GM12878 (cell line): ENCODE measurements around the gene CLEC16A. TPM values are rescaled to one million over a fixed set of nuclear protein-coding genes. Genes with fewer than 3 reads are reported as not detected.

Source experiments
- ATAC-seq: fragments of 200-7000 bp; cut with Tn5 transposase; 3 replicates; pipeline ENCODE4 v1.9.1; 2020; ENCODE audit warnings: mild to moderate bottlenecking, moderate library complexity
- BruUV-seq: library from RNA; stranded (reverse); fragments of 400-500 nt; replicated peaks from 2 replicates; lab custom pipeline; 2021; lab: Mats Ljungman, UMichigan
- CTCF ChIA-PET: fragments of 300-600 bp; sonication (Branson Sonifier 250); formaldehyde crosslinking; extraction: SDS; loops from one replicate; lab custom pipeline; 2021; ENCODE audit warnings: inconsistent platforms; lab: Yijun Ruan, JAX
- POLR2A ChIA-PET: fragments of 350-600 bp; formaldehyde crosslinking; extraction: SDS; loops from one replicate; lab custom pipeline; 2021; ENCODE audit warnings: inconsistent platforms; lab: Charles Lee
- RAD21 ChIA-PET: fragments of 300-600 bp; sonication (Branson Sonifier 250); formaldehyde crosslinking; loops from one replicate; lab custom pipeline; 2023; ENCODE audit warnings: antibody characterized with exemption; ENCODE audit not compliant: unreplicated experiment; lab: Charles Lee
- SMC1A ChIA-PET: fragments of 300-600 bp; sonication (Branson Sonifier 250); formaldehyde crosslinking; loops from one replicate; lab custom pipeline; 2023; ENCODE audit not compliant: unreplicated experiment, uncharacterized antibody; lab: Charles Lee
- DNase-seq: peaks from one replicate; pipeline ENCODE4 v3.0.0-alpha.2; 2011; ENCODE audit warnings: low read depth, low spot score
- FAIRE-seq: peaks from 3 replicates; lab custom pipeline; 2011; peaks lifted over from hg19 to GRCh38; lab: Jason Lieb, UNC
- H2AFZ ChIP-seq: 2 replicates; pipeline ENCODE4 v1.6.0; 2011; ENCODE audit warnings: low read depth, low read length, control low read depth; ENCODE audit not compliant: control insufficient read depth
- H3K27ac ChIP-seq: 2 replicates; pipeline ENCODE4 v1.5.1; 2011; ENCODE audit warnings: control low read depth; ENCODE audit not compliant: control insufficient read depth, insufficient read depth
- H3K27me3 ChIP-seq, 2 experiments: replicated peaks in 1 of 2; 2 replicates each; pipeline versions ENCODE4 v1.6.0 to v1.6.1; 2011; ENCODE audit warnings: low read length in 1 of 2; ENCODE audit not compliant: control insufficient read depth in 2 of 2, insufficient read depth in 2 of 2
- H3K36me3 ChIP-seq, 2 experiments: 2 replicates each; pipeline ENCODE4 v1.5.1; 2011; ENCODE audit warnings: low read length in 1 of 2; ENCODE audit not compliant: control insufficient read depth in 2 of 2, insufficient read depth in 2 of 2
- H3K4me1 ChIP-seq: 2 replicates; pipeline ENCODE4 v1.6.1; 2011; ENCODE audit warnings: mild to moderate bottlenecking, low read length, moderate library complexity, mixed read lengths; ENCODE audit not compliant: control insufficient read depth, insufficient read depth
- H3K4me2 ChIP-seq: 2 replicates; pipeline ENCODE4 v1.6.0; 2011; ENCODE audit warnings: control low read depth; ENCODE audit not compliant: control insufficient read depth, insufficient read depth
- H3K4me3 ChIP-seq: fragments of 200-600 bp; sonication (generic); 2 replicates; pipeline ENCODE4 v1.5.1; 2016
- H3K79me2 ChIP-seq: 2 replicates; pipeline ENCODE4 v1.6.0; 2011; ENCODE audit warnings: low read length; ENCODE audit not compliant: control insufficient read depth, insufficient read depth
- H3K9ac ChIP-seq: 2 replicates; pipeline ENCODE4 v1.8.0; 2011; ENCODE audit warnings: low read length, control low read depth, mixed read lengths; ENCODE audit not compliant: control insufficient read depth, insufficient read depth
- H3K9me3 ChIP-seq: replicated peaks from 3 replicates; pipeline ENCODE4 v1.5.1; 2011; ENCODE audit warnings: mild to moderate bottlenecking, low read length; ENCODE audit not compliant: control insufficient read depth, insufficient read depth
- H4K20me1 ChIP-seq: 2 replicates; pipeline ENCODE4 v1.6.0; 2011; ENCODE audit not compliant: control insufficient read depth, insufficient read depth
- ATF7 ChIP-seq: fragments of 450-650 bp; IDR thresholded peaks from 2 replicates; pipeline ENCODE4 v1.6.1; 2016; ENCODE audit warnings: low read depth, mild to moderate bottlenecking
- BACH1 ChIP-seq: fragments of 450-650 bp; IDR thresholded peaks from 2 replicates; pipeline ENCODE4 v1.6.1; 2017; ENCODE audit warnings: mild to moderate bottlenecking, borderline replicate concordance
- BCL11A ChIP-seq: IDR thresholded peaks from 2 replicates; pipeline ENCODE4 v1.6.1; 2011; ENCODE audit warnings: low read depth, low read length
- CTCF ChIP-seq, 3 experiments: IDR thresholded peaks in 2 of 3; conservative IDR thresholded peaks in 1 of 3; 2 replicates each; pipeline ENCODE4 v1.5.1; 2011; ENCODE audit warnings: low read depth in 3 of 3, low read length in 3 of 3, mild to moderate bottlenecking in 3 of 3, control low read depth in 2 of 3, moderate library complexity in 2 of 3, inconsistent platforms in 1 of 3, mixed read lengths in 1 of 3; ENCODE audit not compliant: control insufficient read depth in 2 of 3, insufficient read depth in 1 of 3; ENCODE audit errors: extremely low read depth in 1 of 3
- EED ChIP-seq: sonication (generic); IDR thresholded peaks from 2 replicates; pipeline ENCODE4 v1.6.1; 2016; ENCODE audit warnings: antibody characterized with exemption, low read depth
- EZH2 ChIP-seq: IDR thresholded peaks from 2 replicates; pipeline ENCODE4 v1.6.1; 2012; ENCODE audit warnings: low read depth, mild to moderate bottlenecking, control low read depth, inconsistent platforms, low read length, borderline replicate concordance; ENCODE audit not compliant: control insufficient read depth
- IRF5 ChIP-seq: fragments of 450-650 bp; IDR thresholded peaks from 2 replicates; pipeline ENCODE4 v1.6.1; 2017; ENCODE audit warnings: borderline replicate concordance
- NR2C1 ChIP-seq: fragments of 450-650 bp; IDR thresholded peaks from 2 replicates; pipeline ENCODE4 v1.6.1; 2017; ENCODE audit warnings: antibody characterized with exemption, mild to moderate bottlenecking, moderate library complexity
- PML ChIP-seq: IDR thresholded peaks from 2 replicates; pipeline ENCODE4 v1.6.1; 2012; ENCODE audit warnings: low read length, inconsistent platforms
- SIX5 ChIP-seq: IDR thresholded peaks from 2 replicates; pipeline ENCODE4 v1.6.1; 2011; ENCODE audit warnings: mild to moderate bottlenecking, low read depth, low read length, moderate library complexity; ENCODE audit not compliant: severe bottlenecking
- SMAD5 ChIP-seq: IDR thresholded peaks from 2 replicates; pipeline ENCODE4 v1.6.1; 2016; ENCODE audit warnings: antibody characterized with exemption, low read depth
- SREBF1 ChIP-seq: IDR thresholded peaks from 2 replicates; pipeline ENCODE4 v1.6.1; 2012; ENCODE audit warnings: mild to moderate bottlenecking, low read length
- YBX1 ChIP-seq: fragments of 450-650 bp; IDR thresholded peaks from 2 replicates; pipeline ENCODE4 v1.6.1; 2016; ENCODE audit warnings: antibody characterized with exemption
- WGBS: methylation state at CpG from one replicate; pipeline ENCODE4 v1.1.6; 2016; ENCODE audit warnings: low lambda C conversion rate; ENCODE audit not compliant: insufficient replicate concordance, insufficient coverage; ENCODE audit errors: missing lambda C conversion rate; 5-methylcytosine and 5-hydroxymethylcytosine counted together
- in situ Hi-C: fragments of 300-500 bp; cut with MboI; formaldehyde crosslinking; loops from 9 replicates; pipeline ENCODE4 v1.14.3; 2018; ENCODE audit warnings: mixed read lengths
- intact Hi-C: fragments of 100-400 bp; cut with micrococcal nuclease; formaldehyde crosslinking; loops from one replicate; pipeline ENCODE4 v1.14.2; 2022; ENCODE audit not compliant: unreplicated experiment
- polyA plus RNA-seq, 11 experiments: library from polyadenylated mRNA; depleted of rRNA in 4 of 11; unstranded in 6 of 11; stranded (reverse) in 5 of 11; fragments of >200 nt; fragmentation: Nextera tagmentation in 4 of 11; fragmentation: Illumina TruSeq in 1 of 11; extraction: Ambion mirVana in 4 of 11; extraction: Trizol in 1 of 11; gene quantifications; 1 replicate in 1 of 11; 2 replicates in 10 of 11; pipeline versions ENCODE4 v1.2.1 to v1.2.3, GENCODE V29; 2011 to 2016; ENCODE audit warnings: inconsistent platforms in 2 of 11, missing spikeins in 2 of 11, low read depth in 1 of 11
- total RNA-seq, 4 experiments: library from RNA; depleted of rRNA in 3 of 4; stranded (reverse); fragments of >200 nt in 3 of 4; fragmentation: Illumina TruSeq in 1 of 4; extraction: Trizol in 1 of 4; gene quantifications; 2 replicates each; pipeline versions ENCODE4 v1.2.1 to v1.2.3, GENCODE V29; 2013 to 2021
- TF ChIP-seq, protein P1 (sequence below): fragments of 450-650 bp; formaldehyde crosslinking; IDR thresholded peaks from 2 replicates; pipeline ENCODE4 v1.4.0; 2022; ENCODE audit warnings: mild to moderate bottlenecking, moderate library complexity

Gene CLEC16A
- total and polyA plus RNA-seq, 10 of the 15 experiments (the other 5 are each of a cell fraction or from before 2014, with no cell fraction given) = 1.5 to 28.8 (median 19.2) TPM

GRCh38 chr16:11152677-11153331 is 208.4 kb downstream of the CLEC16A start:
- no TSS peak for BruUV-seq
- H2AFZ ChIP-seq = no peak overlapping the region
- ChIA-PET POLR2A (interaction anchor here (0.6 to 1.1 kb wide), 2 partner anchors 13 to 103 kb away, joined by 3 read pairs; no protein-coding TSS in a partner anchor), CTCF (interaction anchor here (1.0 kb wide), 1 partner anchor 13 kb away, joined by 3 read pairs; no protein-coding TSS in a partner anchor), SMC1A (interaction anchor here (0.6 to 1.9 kb wide), 4 partner anchors 8 to 86 kb away, joined by 3 to 8 read pairs (median 3); no protein-coding TSS in a partner anchor), RAD21 (no interaction called here)
- intact Hi-C loops = no loop called here
- H3K4me3 ChIP-seq = no peak overlapping the region
- H3K79me2 ChIP-seq = no peaks in the 10 kb centered on the region
- TF ChIP-seq ATF7 (no peak), BCL11A (no peak), IRF5 (no peak), SIX5 (no peak), CTCF (IDR thresholded peaks at IDR 0.05 in 2 of 3, conservative IDR thresholded peaks at IDR 0.05 in 1 of 3; ENCODE audit: control insufficient read depth in 2 of 3, extremely low read depth in 1 of 3, insufficient read depth in 1 of 3, low read depth in 3 of 3, low read length in 3 of 3) (no peak), NR2C1 (no peak), SMAD5 (no peak), EED (no peak), PML (no peak), YBX1 (no peak), BACH1 (no peak), SREBF1 (no peak), EZH2 (no peak)
- TF ChIP-seq, protein P1, sequence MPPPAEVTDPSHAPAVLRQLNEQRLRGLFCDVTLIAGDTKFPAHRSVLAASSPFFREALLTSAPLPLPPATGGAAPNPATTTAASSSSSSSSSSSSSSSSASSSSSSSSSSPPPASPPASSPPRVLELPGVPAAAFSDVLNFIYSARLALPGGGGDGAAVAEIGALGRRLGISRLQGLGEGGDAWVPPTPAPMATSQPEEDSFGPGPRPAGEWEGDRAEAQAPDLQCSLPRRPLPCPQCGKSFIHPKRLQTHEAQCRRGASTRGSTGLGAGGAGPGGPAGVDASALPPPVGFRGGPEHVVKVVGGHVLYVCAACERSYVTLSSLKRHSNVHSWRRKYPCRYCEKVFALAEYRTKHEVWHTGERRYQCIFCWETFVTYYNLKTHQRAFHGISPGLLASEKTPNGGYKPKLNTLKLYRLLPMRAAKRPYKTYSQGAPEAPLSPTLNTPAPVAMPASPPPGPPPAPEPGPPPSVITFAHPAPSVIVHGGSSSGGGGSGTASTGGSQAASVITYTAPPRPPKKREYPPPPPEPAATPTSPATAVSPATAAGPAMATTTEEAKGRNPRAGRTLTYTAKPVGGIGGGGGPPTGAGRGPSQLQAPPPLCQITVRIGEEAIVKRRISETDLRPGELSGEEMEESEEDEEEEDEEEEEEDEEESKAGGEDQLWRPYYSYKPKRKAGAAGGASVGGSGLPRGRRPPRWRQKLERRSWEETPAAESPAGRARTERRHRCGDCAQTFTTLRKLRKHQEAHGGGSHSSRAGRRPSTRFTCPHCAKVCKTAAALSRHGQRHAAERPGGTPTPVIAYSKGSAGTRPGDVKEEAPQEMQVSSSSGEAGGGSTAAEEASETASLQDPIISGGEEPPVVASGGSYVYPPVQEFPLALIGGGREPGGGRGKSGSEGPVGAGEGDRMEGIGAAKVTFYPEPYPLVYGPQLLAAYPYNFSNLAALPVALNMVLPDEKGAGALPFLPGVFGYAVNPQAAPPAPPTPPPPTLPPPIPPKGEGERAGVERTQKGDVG (CRISPR knock-in tag) = no peak
- H3K36me3 ChIP-seq = peaks cover 0 to 4% of the 10 kb centered on the region in 2 experiments; a peak in 1 of 4 replicates
- peaks cover 7% of the 10 kb centered on the region for H3K4me1 ChIP-seq
- H3K4me2 ChIP-seq = no peak overlapping the region
- no peaks in the 10 kb centered on the region for H3K9me3 ChIP-seq
- FAIRE-seq = no peak
- no peaks in the 10 kb centered on the region for H3K27me3 ChIP-seq
- DNase-seq = no peak
- 84% methylated on average over 17 of the region's 17 CpGs for WGBS
- H3K27ac ChIP-seq = no peak overlapping the region
- H4K20me1 ChIP-seq = no peaks in the 10 kb centered on the region
- no peak for ATAC-seq
- H3K9ac ChIP-seq = no peak overlapping the region
- in situ Hi-C loops = no loop called here
